A673 (cell line): ENCODE data around the gene NEK1.

Source experiments
- CTCF ChIP-seq: fragments of 300-800, 200-600 bp; sonication (generic); conservative IDR thresholded peaks from 2 replicates; pipeline ENCODE4 v1.5.1; 2017; ENCODE audit warnings: low read depth, mild to moderate bottlenecking, antibody characterized with exemption, low read length, moderate library complexity, mixed read lengths
- EZH2 ChIP-seq: fragments of 200-600 bp; sonication (generic); IDR thresholded peaks from 2 replicates; pipeline ENCODE4 v1.6.1; 2017; ENCODE audit warnings: borderline replicate concordance, low read depth, mild to moderate bottlenecking, mixed read lengths, antibody characterized with exemption, low read length; ENCODE audit not compliant: poor library complexity, severe bottlenecking

- TF ChIP-seq EZH2 (no peak), CTCF (no peak)
Measured at GRCh38 chr4:169627307-169627706, 14.9 kb upstream of the NEK1 start.
